Endothelial cell of umbilical vein (primary cell): Measurements from ENCODE around the gene LIPJ. TPM values are rescaled to one million over a fixed set of nuclear protein-coding genes. Genes with fewer than 3 reads are reported as not detected.

Experiments
- BruUV-seq: library from RNA; stranded (reverse); fragments of 400-500 nt; replicated peaks from 2 replicates; lab custom pipeline; 2021; lab: Mats Ljungman, UMichigan
- CTCF ChIA-PET: fragments of 300-600, 350-600 bp; sonication (Branson Sonifier 250); formaldehyde crosslinking; loops from one replicate; lab custom pipeline; 2021; ENCODE audit warnings: antibody characterized with exemption, inconsistent platforms; lab: Charles Lee
- POLR2A ChIA-PET: fragments of 300-600, 350-600 bp; sonication (Branson Sonifier 250); formaldehyde crosslinking; loops from one replicate; lab custom pipeline; 2021; ENCODE audit warnings: antibody characterized with exemption, inconsistent platforms; lab: Charles Lee
- DNase-seq: peaks from one replicate; pipeline ENCODE4 v3.0.0-alpha.2; 2011; ENCODE audit warnings: low read depth, low spot score
- FAIRE-seq: peaks from 2 replicates; lab custom pipeline; 2011; peaks lifted over from hg19 to GRCh38; lab: Jason Lieb, UNC
- H2AFZ ChIP-seq: 2 replicates; pipeline ENCODE4 v1.6.0; 2012; ENCODE audit warnings: low read depth, low read length, control low read depth, inconsistent platforms
- H3K27ac ChIP-seq: 2 replicates; pipeline ENCODE4 v1.5.1; 2011; ENCODE audit warnings: low read depth, mild to moderate bottlenecking, control low read depth, low read length, moderate library complexity; ENCODE audit not compliant: insufficient read depth
- H3K27me3 ChIP-seq, 2 experiments: 2 replicates each; pipeline versions ENCODE4 v1.6.0 to v1.6.1; 2011; ENCODE audit warnings: low read length in 2 of 2, mixed read lengths in 1 of 2; ENCODE audit not compliant: control insufficient read depth in 2 of 2, insufficient read depth in 2 of 2
- H3K36me3 ChIP-seq, 2 experiments: 2 replicates in 1 of 2; 3 replicates in 1 of 2; pipeline ENCODE4 v1.5.1; 2011; ENCODE audit warnings: low read length in 2 of 2, mild to moderate bottlenecking in 1 of 2, moderate library complexity in 1 of 2; ENCODE audit not compliant: control insufficient read depth in 2 of 2, insufficient read depth in 2 of 2; ENCODE audit errors: extremely low read depth in 1 of 2
- H3K4me1 ChIP-seq: 3 replicates; pipeline ENCODE4 v1.5.1; 2011; ENCODE audit warnings: mild to moderate bottlenecking, low read length; ENCODE audit not compliant: control insufficient read depth, insufficient read depth; ENCODE audit errors: extremely low read depth
- H3K4me2 ChIP-seq: 2 replicates; pipeline ENCODE4 v1.6.1; 2011; ENCODE audit warnings: low read length, control low read depth, mixed read lengths; ENCODE audit not compliant: insufficient read depth
- H3K4me3 ChIP-seq, 3 experiments: fragments of 200-600 bp in 1 of 3; sonication (generic), shearing (Covaris generic) in 1 of 3; replicated peaks in 1 of 3; 2 replicates each; pipeline ENCODE4 v1.5.1; 2011 to 2016; ENCODE audit warnings: control low read depth in 3 of 3, low read length in 3 of 3, mild to moderate bottlenecking in 2 of 3, inconsistent platforms in 1 of 3, low read depth in 1 of 3, moderate library complexity in 1 of 3; ENCODE audit not compliant: insufficient read depth in 1 of 3
- H3K79me2 ChIP-seq: 2 replicates; pipeline ENCODE4 v1.6.0; 2012; ENCODE audit warnings: low read length, inconsistent platforms; ENCODE audit not compliant: control insufficient read depth, insufficient read depth
- H3K9ac ChIP-seq: replicated peaks from 2 replicates; pipeline ENCODE3; 2011; ENCODE audit warnings: low read length, control low read depth; ENCODE audit not compliant: insufficient read depth; ENCODE audit errors: extremely low read depth
- H3K9me1 ChIP-seq: replicated peaks from 3 replicates; pipeline ENCODE4 v1.6.0; 2011; ENCODE audit warnings: mild to moderate bottlenecking, low read length; ENCODE audit not compliant: control insufficient read depth, insufficient read depth; ENCODE audit errors: extremely low read depth
- H3K9me3 ChIP-seq: replicated peaks from 2 replicates; pipeline ENCODE4 v1.5.1; 2012; ENCODE audit warnings: low read length, inconsistent platforms; ENCODE audit not compliant: control insufficient read depth, insufficient read depth
- H4K20me1 ChIP-seq: replicated peaks from 2 replicates; pipeline ENCODE3; 2011; ENCODE audit warnings: mild to moderate bottlenecking, low read length; ENCODE audit not compliant: control insufficient read depth, insufficient read depth; ENCODE audit errors: extremely low read depth
- EZH2 ChIP-seq: IDR thresholded peaks from 2 replicates; pipeline ENCODE4 v1.6.1; 2012; ENCODE audit warnings: borderline replicate concordance, low read depth, mild to moderate bottlenecking, moderate library complexity, low read length, inconsistent platforms; ENCODE audit not compliant: severe bottlenecking
- FOS ChIP-seq: IDR thresholded peaks from 2 replicates; pipeline ENCODE4 v1.6.1; 2011; ENCODE audit warnings: mild to moderate bottlenecking, low read length, moderate library complexity, borderline replicate concordance; ENCODE audit not compliant: insufficient read depth
- GATA2 ChIP-seq: IDR thresholded peaks from 2 replicates; pipeline ENCODE4 v1.7.0; 2011; ENCODE audit warnings: low read depth, mild to moderate bottlenecking, moderate library complexity, mixed read lengths, low read length; ENCODE audit not compliant: insufficient read length, insufficient read depth
- dilution Hi-C: fragments of 300-500 bp; cut with MboI; formaldehyde crosslinking; loops from one replicate; pipeline ENCODE4 v1.15.0; 2019; ENCODE audit warnings: low sequenced_read_pairs; ENCODE audit not compliant: extremely low pct_ligation_motif_present
- intact Hi-C: fragments of 100-400 bp; cut with micrococcal nuclease; formaldehyde crosslinking; loops from one replicate; pipeline ENCODE4 v1.10.0; 2022
- polyA plus RNA-seq, 4 experiments: library from polyadenylated mRNA; depleted of rRNA in 3 of 4; stranded (reverse) in 3 of 4; unstranded in 1 of 4; fragments of >200 nt; gene quantifications; 2 replicates each; pipeline versions ENCODE4 v1.2.1 to v1.2.3, GENCODE V29; 2011 to 2012; ENCODE audit warnings: missing spikeins in 1 of 4
- total RNA-seq: library from RNA; stranded (reverse); gene quantifications from 2 replicates; pipeline ENCODE4 v1.2.3, GENCODE V29; 2021
- TF ChIP-seq, protein P1 (sequence below): IDR thresholded peaks from 2 replicates; pipeline ENCODE4 v1.6.1; 2011; ENCODE audit not compliant: insufficient read depth, insufficient read length
- TF ChIP-seq, protein P2 (sequence below), 2 donors: IDR thresholded peaks; 1 replicate in 1 of 2; 2 replicates in 1 of 2; pipeline ENCODE4 v1.5.1; 2011; ENCODE audit warnings: low read length in 2 of 2, mild to moderate bottlenecking in 2 of 2, moderate library complexity in 2 of 2, control low read depth in 1 of 2, inconsistent platforms in 1 of 2, low read depth in 1 of 2; ENCODE audit not compliant: insufficient read depth in 1 of 2; ENCODE audit errors: extremely low read depth in 1 of 2

Gene LIPJ
- total and polyA plus RNA-seq, 2 donors (not counting 3 experiments of a cell fraction or from before 2014, with no cell fraction given) = 0.09 TPM; not detected in 1

DNA sequence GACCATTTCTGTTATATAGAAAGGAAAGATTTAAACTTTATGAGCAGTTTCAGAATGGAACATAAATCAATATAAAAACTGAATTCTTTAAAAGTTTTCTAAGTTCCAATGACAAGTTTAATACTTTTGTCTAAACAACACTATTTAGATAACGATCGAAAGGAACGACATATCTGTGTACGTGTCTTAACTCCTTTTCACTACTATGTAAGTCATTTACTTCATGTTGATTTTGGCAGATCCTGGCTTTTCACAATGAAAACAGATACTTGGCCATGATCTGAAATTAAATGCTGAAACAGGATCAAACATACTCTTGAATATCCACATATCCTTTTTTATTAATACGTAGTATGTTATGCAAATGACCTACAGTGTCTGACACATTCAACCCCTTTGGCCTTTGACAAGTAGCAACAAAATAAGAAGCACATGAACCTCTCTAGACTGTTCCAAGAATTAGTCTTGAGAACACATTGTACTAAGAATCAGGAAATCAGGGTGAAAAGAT, 45.4 kb upstream of the LIPJ start:
- Histone ChIP-seq H3K4me3 (no peak overlapping the region), H3K27me3 (no peaks in the 10 kb centered on the region), H2AFZ (peak overlapping the region; percentile 7), H3K4me1 (peaks cover 9% of the 10 kb centered on the region), H3K4me2 (peak overlapping the region; percentile 10), H3K36me3 (no peaks in the 10 kb centered on the region), H3K9ac (no peak overlapping the region), H3K79me2 (no peaks in the 10 kb centered on the region), H3K9me3 (no peaks in the 10 kb centered on the region), H4K20me1 (no peaks in the 10 kb centered on the region), H3K9me1 (no peaks in the 10 kb centered on the region), H3K27ac (no peak overlapping the region)
- intact Hi-C loops (no loop called here), dilution Hi-C loops (no loop called here)
- DNase-seq (peak; percentile 77), FAIRE-seq (peak; percentile 37)
- BruUV-seq = no TSS peak
- TF ChIP-seq, protein P1, sequence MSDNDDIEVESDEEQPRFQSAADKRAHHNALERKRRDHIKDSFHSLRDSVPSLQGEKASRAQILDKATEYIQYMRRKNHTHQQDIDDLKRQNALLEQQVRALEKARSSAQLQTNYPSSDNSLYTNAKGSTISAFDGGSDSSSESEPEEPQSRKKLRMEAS = no peak
- TF ChIP-seq GATA2 = peak; percentile 29
- POLR2A ChIA-PET = no interaction called here
- CTCF ChIA-PET = interaction anchor here (1.2 kb wide), 1 partner anchor 391 kb away, joined by 3 read pairs; no protein-coding TSS in a partner anchor

DNA sequence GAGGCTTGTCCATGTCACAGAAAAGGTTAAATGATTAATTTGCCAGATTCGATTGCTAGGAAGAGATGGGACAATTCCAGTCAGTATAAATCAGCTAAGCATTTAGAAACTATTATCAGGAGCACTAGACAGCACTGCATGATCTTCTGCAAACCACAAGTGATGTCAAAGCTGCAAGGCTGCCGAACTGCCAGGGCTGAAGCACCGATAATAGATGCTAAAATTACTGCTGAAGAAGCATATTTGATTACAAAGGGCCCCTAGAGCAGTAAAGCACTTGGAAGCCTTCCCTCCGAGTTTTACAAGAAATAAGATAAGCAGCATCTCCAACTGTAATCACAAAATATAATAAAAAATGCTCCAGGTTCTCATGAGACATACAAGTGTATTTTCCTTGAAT, 44.0 kb upstream of the LIPJ start:
- intact Hi-C loops (no loop called here), dilution Hi-C loops (no loop called here)
- Histone ChIP-seq H3K9ac (no peak overlapping the region), H3K9me1 (no peaks in the 10 kb centered on the region), H3K79me2 (no peaks in the 10 kb centered on the region), H3K4me1 (peaks cover 9% of the 10 kb centered on the region), H3K9me3 (no peaks in the 10 kb centered on the region), H3K36me3 (no peaks in the 10 kb centered on the region), H3K4me2 (no peak overlapping the region), H2AFZ (no peak overlapping the region), H3K27me3 (no peaks in the 10 kb centered on the region), H4K20me1 (no peaks in the 10 kb centered on the region), H3K27ac (no peak overlapping the region), H3K4me3 (no peak overlapping the region)
- no TSS peak for BruUV-seq
- ChIA-PET POLR2A (no interaction called here), CTCF (interaction anchor here (0.5 to 1.2 kb wide), 2 partner anchors 227 to 390 kb away, joined by 3 read pairs; no protein-coding TSS in a partner anchor)
- FAIRE-seq (no peak), DNase-seq (no peak)
- TF ChIP-seq FOS (no peak), EZH2 (no peak)
- TF ChIP-seq, protein P2, sequence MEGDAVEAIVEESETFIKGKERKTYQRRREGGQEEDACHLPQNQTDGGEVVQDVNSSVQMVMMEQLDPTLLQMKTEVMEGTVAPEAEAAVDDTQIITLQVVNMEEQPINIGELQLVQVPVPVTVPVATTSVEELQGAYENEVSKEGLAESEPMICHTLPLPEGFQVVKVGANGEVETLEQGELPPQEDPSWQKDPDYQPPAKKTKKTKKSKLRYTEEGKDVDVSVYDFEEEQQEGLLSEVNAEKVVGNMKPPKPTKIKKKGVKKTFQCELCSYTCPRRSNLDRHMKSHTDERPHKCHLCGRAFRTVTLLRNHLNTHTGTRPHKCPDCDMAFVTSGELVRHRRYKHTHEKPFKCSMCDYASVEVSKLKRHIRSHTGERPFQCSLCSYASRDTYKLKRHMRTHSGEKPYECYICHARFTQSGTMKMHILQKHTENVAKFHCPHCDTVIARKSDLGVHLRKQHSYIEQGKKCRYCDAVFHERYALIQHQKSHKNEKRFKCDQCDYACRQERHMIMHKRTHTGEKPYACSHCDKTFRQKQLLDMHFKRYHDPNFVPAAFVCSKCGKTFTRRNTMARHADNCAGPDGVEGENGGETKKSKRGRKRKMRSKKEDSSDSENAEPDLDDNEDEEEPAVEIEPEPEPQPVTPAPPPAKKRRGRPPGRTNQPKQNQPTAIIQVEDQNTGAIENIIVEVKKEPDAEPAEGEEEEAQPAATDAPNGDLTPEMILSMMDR (IDR thresholded peaks at IDR 0.05; ENCODE audit: extremely low read depth in 1 of 2, insufficient read depth in 1 of 2, low read depth in 1 of 2, low read length in 2 of 2) = no peak
